SIG-M5 treated with dmso at 0.1 percent for 504 hours (cell line): ENCODE results near the gene TMEM190.
"Not testable (repeated sequence)": the region's sequence is repeated elsewhere in the genome, so short reads cannot be mapped to it uniquely, and the experiment has no call there.

Experiments
- DNase-seq: peaks from one replicate; lab custom pipeline; 2025; ENCODE audit not compliant: unreplicated experiment; lab: John Stamatoyannopoulos, UW

Gene TMEM190

GRCh38 chr19:55389386-55390317 lies 13.0 kb downstream of the TMEM190 start:
- no peak for DNase-seq

DNA sequence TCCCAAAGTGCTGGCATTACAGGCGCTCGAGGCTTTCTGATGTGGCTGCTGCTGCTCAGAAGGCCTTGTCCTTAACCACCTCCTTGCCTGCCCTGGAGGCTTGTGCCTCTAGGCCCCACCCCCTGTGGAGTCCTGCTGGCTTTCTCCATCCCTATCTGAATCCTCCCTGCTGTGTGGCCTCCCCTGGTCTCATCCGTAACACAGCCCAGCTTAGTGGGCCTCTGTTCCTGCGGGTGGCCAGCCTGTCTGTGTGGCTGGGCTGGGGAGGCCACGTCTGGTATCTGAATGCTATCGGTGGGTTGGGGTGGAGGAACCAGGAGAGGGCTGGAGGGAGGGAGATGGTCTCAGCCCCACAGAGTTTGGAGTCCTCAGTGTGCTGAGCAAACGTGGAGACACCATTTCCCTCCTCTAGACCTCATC lies 13.8 kb downstream of the TMEM190 start:
- DNase-seq, result no peak

DNA sequence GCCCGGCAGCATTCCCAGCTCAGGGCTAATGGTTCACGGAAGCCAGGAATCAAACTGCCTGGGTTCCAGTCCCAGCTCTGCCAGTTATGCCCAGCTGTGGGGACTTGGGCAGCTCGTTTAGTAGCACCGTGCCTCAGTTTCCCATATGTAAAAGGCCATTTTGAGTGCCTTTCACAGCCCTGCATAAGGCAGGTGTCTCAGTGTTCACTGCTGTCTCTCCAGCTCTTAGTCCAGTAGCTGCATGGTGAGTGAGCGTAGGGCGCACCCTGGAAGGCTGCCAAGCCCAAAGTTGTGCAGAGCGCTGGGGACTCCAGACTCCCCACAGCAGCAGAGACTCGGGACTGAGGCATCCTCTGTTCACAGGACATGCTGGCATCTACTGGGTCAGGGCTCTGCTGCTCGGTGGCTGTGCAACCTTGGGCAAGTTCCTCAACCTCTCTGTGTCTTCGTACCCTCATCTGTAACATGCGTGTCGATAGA lies 14.6 kb downstream of the TMEM190 start:
- DNase-seq, result no peak

GRCh38 chr19:55391702-55392615 lies 15.3 kb downstream of the TMEM190 start:
- DNase-seq, result no peak

- DNase-seq, result no peak
Observed at GRCh38 chr19:55392820-55393761, 16.5 kb downstream of the TMEM190 start.

DNA sequence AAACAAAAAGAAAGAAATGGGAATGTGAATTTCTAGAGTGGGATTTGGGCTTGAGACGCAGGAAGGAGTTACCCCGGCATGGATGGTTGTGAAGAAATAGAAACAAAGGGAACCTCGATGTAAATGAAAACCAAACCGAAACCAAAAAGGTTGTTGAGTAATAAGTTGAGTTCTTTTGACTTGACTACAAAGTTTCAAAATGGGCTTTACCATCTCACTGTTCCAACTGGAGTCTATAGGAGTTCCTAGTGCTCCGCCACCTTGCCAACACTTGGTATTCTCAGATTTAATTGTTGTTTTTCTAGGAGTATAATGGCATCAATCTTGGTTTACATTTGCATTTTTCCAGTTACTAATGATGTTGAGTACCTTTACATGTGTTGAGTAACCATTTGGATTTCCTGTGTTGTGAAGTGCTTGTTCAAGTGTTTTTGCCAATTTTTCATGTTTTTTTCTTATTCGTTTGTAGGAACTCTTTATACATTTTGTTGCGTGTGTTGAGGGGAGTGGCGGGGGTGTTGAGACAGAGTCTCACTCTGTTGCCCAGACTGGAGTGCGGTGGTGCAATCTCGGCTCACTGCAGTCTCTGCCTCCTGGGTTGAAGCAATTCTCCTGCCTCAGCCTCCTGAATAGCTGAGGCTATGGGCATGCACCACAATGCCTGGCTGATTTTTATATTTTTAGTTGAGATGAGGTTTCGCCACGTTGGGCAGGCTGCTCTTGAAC lies 21.7 kb downstream of the TMEM190 start:
- peak; percentile 80 for DNase-seq

GRCh38 chr19:55400281-55401087 lies 23.9 kb downstream of the TMEM190 start:
- no peak for DNase-seq

- DNase-seq, result not testable (repeated sequence)
Observed at GRCh38 chr19:55401390-55401789, 24.8 kb downstream of the TMEM190 start.

- no peak for DNase-seq
Observed at GRCh38 chr19:55402509-55402908, 25.9 kb downstream of the TMEM190 start.

GRCh38 chr19:55405638-55406037 lies 29.0 kb downstream of the TMEM190 start:
- no peak for DNase-seq

DNA sequence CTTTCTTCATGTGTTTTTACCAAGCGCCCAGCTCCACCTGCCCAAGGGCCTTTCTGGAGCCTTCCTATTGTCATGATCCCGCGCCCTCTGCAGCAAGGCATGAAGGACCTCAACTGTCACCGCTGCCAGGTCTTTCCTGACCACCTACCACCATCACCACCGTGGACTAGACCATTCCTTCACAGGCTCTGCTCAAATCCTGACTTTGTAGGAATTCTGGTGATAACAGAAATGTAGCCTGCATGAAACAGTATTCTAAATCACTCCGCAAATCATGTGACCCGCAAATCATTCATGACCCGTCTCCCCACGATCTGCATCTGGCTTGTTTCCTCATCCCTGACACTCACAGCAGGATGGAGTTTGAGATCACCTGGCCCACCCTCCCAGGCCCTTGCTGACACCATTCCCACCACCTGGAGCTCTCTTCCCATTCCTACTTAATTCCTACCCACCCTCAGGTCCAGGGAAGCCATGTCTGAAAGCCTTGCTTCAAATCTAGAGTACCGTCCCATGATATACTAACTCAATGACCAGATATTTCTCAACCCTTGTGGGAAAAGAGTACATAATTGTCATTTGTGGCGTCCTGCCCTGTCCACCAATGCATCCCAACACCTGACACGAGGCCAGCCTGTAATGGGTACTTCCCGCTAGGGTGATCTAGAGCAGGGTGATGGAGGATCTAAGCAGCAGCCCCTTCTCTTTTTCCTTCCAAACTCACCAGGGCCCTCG lies 29.6 kb downstream of the TMEM190 start:
- no peak for DNase-seq

DNA sequence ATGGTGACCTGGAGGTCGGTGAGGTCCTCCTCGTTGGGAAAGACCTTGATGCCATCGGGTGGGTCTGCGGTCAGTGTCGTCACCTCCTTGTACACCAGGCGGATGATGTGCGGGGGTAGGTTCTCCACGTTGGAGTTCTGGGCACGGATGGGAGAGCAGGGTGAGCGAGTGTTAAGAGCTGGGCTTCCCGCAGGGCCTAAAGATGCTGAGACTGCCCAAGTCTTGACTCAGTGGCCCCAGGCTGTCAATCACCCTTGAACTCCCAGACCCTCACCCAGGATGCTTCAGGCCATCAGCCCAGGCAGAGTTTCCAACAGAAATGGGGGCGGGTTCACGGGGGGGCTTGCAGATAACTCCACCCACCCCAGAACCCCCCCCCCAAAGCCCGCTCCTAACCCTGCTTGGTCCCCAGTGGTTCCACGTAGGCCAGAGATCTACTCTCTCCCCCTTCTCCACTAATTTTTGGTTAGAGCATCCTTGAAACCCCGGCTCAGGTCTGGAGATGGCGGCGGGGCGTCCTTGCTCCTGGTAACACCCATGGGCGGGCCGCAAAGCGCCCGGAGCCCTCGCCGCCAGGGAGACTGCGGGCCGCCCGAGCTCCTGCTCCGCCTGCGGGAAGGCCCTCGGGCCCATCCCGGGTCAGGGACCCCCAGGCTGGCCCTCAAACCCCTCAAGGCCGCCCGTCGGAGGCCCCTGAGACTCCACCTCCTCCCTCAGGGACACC lies 30.4 kb downstream of the TMEM190 start:
- DNase-seq, result no peak

- DNase-seq, result not testable (repeated sequence)
Observed at GRCh38 chr19:55407550-55407799, 30.8 kb downstream of the TMEM190 start, which contains the start of gene UBE2S. Gene UBE2S, minus strand, starts transcription at chr19:55407788. Its CDS starts 199 bp downstream, at chr19:55407589.

DNA sequence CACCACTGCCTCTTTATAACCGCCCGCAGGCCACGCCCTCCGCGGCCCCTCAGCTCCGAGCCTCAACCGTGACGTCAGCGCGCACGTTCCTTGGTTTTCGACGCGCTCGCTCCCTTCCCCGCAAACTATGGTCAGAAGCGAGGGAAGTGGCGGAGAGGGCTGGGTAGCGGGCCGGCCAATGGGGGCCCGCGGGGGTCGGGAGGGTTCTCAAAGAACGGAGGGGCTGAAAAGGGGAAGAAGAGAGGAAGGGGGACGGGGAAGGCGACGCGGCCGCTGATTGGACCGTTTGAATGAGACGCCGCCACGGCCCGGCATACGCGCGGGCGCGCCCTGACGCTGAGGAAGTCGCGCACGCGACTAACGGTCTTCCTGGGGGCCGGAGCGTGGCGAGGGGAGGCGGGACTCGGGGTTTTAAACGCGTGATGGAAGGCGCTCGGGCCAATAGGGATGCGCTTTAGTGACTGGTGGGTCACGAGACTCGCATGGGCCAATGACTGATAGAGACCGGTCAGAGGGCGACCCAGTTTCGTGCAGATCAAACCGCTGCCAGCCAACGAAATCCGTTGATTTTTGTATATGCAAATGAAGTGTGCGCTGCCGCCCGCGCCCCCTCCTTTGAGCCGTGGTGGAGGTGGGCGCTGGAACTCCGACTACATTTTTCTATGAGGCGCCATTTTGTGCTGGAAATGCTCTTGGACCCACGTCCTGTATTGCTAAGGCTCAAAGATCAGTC lies 31.3 kb downstream of the TMEM190 start:
- peak; percentile 99 for DNase-seq

- no peak for DNase-seq
Observed at GRCh38 chr19:55408533-55408872, 31.9 kb downstream of the TMEM190 start.

DNA sequence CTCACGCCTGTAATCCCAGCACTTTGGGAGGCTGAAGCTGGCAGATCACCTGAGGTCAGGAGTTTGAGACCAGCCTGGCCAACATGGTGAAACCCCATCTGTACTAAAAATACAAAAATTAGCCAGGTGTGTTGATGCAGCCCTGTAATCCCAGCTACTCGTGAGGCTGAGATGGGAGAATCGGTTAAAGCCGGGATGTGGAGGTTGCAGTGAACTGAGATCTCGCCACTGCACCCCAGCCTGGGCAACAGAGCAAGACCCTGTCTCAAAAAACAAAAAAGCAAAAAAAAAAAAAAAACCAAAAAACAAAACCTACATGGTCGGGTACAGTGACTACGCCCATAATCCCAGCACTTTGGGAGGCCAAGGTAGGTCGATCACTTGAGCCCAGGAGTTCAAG lies 32.6 kb downstream of the TMEM190 start:
- DNase-seq, result not testable (repeated sequence)

GRCh38 chr19:55410168-55410567 lies 33.5 kb downstream of the TMEM190 start:
- no peak for DNase-seq
